T-helper 17 cell (primary cell): ENCODE results near the gene FAM72D. TPM values are rescaled to one million over a fixed set of nuclear protein-coding genes. Genes with fewer than 3 reads are reported as not detected.
"Not testable (repeated sequence)": the region's sequence is repeated elsewhere in the genome, so short reads cannot be mapped to it uniquely, and the experiment has no call there.

ENCODE experiments used
- ATAC-seq: fragments of 150-1000 bp; cut with Tn5 transposase; 2 replicates; pipeline ENCODE4 v1.10.0; 2021; ENCODE audit warnings: mild to moderate bottlenecking, moderate library complexity
- DNase-seq, 3 donors: peaks; one replicate each; pipeline versions ENCODE4 v3.0.0 to v3.0.0-alpha.2; 2020 to 2021
- H3K9me3 ChIP-seq: one replicate; pipeline ENCODE4 v1.7.0; 2013; ENCODE audit warnings: low read length, mild to moderate bottlenecking; ENCODE audit not compliant: control insufficient read depth, poor library complexity, severe bottlenecking
- H3K27ac Mint-ChIP-seq: one replicate; pipeline ENCODE4 v1.8.0; 2022; ENCODE audit warnings: mild to moderate bottlenecking, moderate library complexity, mixed read lengths
- H3K27me3 Mint-ChIP-seq: one replicate; pipeline ENCODE4 v1.8.0; 2022; ENCODE audit warnings: mixed read lengths
- H3K36me3 Mint-ChIP-seq: one replicate; pipeline ENCODE4 v1.8.0; 2022; ENCODE audit warnings: low read depth, mixed read lengths
- H3K4me1 Mint-ChIP-seq: one replicate; pipeline ENCODE4 v1.8.0; 2022; ENCODE audit warnings: mild to moderate bottlenecking, mixed read lengths
- H3K4me3 Mint-ChIP-seq: one replicate; pipeline ENCODE4 v1.8.0; 2022; ENCODE audit warnings: mild to moderate bottlenecking, moderate library complexity, mixed read lengths
- total RNA-seq, 4 donors: library from RNA in 2 of 4; stranded (reverse) in 2 of 4; gene quantifications; one replicate each; pipeline ENCODE4 v1.2.3 and lab custom pipeline; 2022 to 2026

The FAM72D gene
- total RNA-seq, 2 donors from 2014 or later = 0.37 TPM; not detected in 1

DNA sequence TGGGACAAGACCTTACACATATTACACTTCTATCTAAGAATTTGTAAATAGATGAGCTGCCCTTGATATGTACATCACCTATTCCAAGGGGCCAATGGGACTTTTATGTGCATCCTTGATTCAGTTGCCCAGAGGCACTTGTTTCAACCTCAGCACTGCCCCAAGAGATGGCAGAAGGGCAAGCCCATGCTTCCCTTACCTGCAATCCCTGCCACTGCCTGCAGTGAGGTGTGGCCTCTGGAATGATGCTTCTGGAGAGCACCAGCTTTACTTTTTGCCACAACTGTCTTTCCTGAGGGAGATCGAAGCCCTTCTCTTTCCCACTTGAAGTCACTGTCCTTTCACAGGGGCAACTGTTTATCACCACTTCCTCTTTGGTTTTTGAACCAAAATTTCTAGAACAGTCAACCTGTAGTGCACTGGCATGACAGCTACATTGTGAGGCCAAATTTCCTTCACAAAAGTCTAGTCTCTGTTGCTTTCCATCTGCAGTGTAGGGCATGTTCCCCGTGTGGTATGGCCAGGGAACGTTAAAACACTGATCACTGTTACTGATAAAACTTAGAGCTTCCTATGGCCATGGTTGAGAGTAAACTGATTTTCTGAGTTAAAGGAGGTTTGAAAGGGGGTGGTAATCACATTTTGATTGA, 48.6 kb downstream of the FAM72D start:
- H3K36me3 Mint-ChIP-seq, ATAC-seq: not testable (repeated sequence)

GRCh38 chr1:145146308-145146707, 50.5 kb downstream of the FAM72D start:
- not testable (repeated sequence) for H3K4me1 Mint-ChIP-seq, H3K27me3 Mint-ChIP-seq, H3K27ac Mint-ChIP-seq, H3K9me3 ChIP-seq, H3K4me3 Mint-ChIP-seq, ATAC-seq, H3K36me3 Mint-ChIP-seq, DNase-seq

More for the DNA sequence above, 48.6 kb downstream of the FAM72D start:
- H3K27me3 Mint-ChIP-seq, H3K4me1 Mint-ChIP-seq, H3K9me3 ChIP-seq, H3K27ac Mint-ChIP-seq, DNase-seq, H3K4me3 Mint-ChIP-seq: not testable (repeated sequence)

GRCh38 chr1:145147172-145147571, 51.4 kb downstream of the FAM72D start:
- not testable (repeated sequence) for H3K9me3 ChIP-seq, H3K4me1 Mint-ChIP-seq, DNase-seq, H3K4me3 Mint-ChIP-seq, H3K36me3 Mint-ChIP-seq, ATAC-seq, H3K27ac Mint-ChIP-seq, H3K27me3 Mint-ChIP-seq

DNA sequence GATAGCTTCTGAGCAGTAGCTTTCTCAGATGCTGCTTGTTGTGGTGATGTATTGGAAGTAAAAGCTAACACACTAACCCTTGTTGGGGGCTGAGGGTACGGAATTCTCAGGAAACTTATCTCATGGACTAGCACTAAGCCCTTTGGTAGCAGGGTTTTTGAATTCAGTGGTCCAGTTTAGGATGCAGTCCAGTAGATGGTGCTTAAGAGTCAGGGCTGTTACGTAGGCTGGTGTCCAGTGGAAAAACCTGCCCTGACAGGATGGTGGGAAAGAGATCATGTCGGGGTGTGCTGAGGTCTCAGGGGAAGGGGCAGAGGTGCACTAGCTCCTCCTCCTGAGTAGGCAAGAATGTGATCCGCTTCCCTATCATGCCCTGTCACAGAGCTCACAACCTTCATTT, 59.6 kb downstream of the FAM72D start:
- H3K4me1 Mint-ChIP-seq, DNase-seq, H3K27me3 Mint-ChIP-seq, H3K27ac Mint-ChIP-seq, H3K4me3 Mint-ChIP-seq, H3K36me3 Mint-ChIP-seq, ATAC-seq, H3K9me3 ChIP-seq: not testable (repeated sequence)

DNA sequence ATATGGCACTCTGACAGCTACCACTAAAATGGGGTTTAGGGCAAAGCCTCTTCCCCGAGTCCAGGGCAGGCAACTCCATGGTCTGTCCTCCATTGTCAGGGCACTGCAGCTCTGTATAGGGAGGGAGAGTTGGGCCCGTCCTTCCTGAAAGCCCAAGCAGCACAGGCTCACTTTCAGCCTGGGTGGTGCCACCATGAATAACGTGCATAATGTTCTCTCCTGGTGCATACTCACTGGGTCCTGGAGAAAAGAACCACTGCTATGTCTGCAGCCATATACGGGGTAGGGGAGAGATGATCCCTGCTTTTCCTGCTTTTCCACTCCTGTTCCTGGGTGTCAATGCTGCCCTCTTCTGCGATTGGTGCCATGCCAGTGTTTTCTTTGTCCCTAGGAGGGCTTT, 60.1 kb downstream of the FAM72D start:
- H3K27me3 Mint-ChIP-seq, H3K36me3 Mint-ChIP-seq, DNase-seq, H3K27ac Mint-ChIP-seq, H3K9me3 ChIP-seq, ATAC-seq, H3K4me3 Mint-ChIP-seq, H3K4me1 Mint-ChIP-seq: not testable (repeated sequence)

GRCh38 chr1:145156891-145157610, 61.3 kb downstream of the FAM72D start:
- H3K4me1 Mint-ChIP-seq, H3K27me3 Mint-ChIP-seq, H3K9me3 ChIP-seq, ATAC-seq, H3K36me3 Mint-ChIP-seq: not testable (repeated sequence)
- peak in 1 of 3 donors; percentile 11 for DNase-seq
- peak overlapping the region; percentile 64 for H3K4me3 Mint-ChIP-seq
- H3K27ac Mint-ChIP-seq = peak overlapping the region; percentile 53

- not testable (repeated sequence) for ATAC-seq, H3K27ac Mint-ChIP-seq, H3K4me1 Mint-ChIP-seq, H3K27me3 Mint-ChIP-seq, H3K9me3 ChIP-seq, DNase-seq, H3K36me3 Mint-ChIP-seq, H3K4me3 Mint-ChIP-seq
Observed at GRCh38 chr1:145157715-145158114, 61.9 kb downstream of the FAM72D start.

DNA sequence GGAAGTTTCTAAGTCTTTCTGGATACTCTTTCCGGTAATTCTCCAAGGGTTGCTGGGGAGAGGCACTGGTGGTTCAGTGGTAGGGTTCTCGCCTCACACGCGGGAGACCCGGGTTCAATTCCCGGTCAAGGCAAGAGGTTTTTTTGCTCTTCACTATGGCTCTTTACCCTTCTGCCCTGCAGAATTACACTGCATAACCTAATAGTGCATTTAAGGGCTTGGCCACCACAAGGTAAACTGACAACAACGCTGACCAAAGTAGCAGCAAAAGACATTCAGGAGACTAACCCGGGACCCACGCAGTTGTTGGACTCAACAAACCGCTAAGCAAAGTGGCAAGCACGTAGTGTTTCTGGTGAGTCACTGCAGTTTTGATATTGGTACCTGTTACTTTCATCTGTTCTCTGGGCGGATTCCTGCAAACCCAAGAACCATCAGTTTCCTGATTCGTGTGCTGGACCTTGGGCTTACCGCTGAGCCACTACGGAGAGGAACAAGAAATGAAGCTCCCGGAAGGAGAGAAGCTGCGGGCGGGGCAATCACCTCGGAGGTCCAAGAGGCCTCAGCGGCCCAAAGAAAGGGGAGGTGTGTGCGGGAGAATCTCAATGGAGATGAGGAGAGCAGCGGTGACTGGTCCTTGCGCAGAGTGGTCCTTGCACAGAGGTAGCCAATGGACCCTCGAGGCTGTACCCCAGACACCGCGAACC, 65.4 kb downstream of the FAM72D start:
- not testable (repeated sequence) for H3K4me1 Mint-ChIP-seq, H3K4me3 Mint-ChIP-seq, H3K9me3 ChIP-seq, H3K36me3 Mint-ChIP-seq, H3K27me3 Mint-ChIP-seq, DNase-seq, H3K27ac Mint-ChIP-seq
- ATAC-seq = peak; percentile 53

Other genes with a start within 250 kb of the FAM72D start
- gene SRGAP2B, start 646 bp upstream of the FAM72D start, total RNA-seq = 10 to 100 TPM; 22.5 to 23.0 TPM
- not detected for gene PPIAL4D, start 146.2 kb downstream of the FAM72D start, total RNA-seq